Stomach (tissue), 9 donors: ENCODE data around the gene COL9A1. TPM values are rescaled to one million over a fixed set of nuclear protein-coding genes. Genes with fewer than 3 reads are reported as not detected.

Experiments
- DNase-seq, 2 donors: peaks; one replicate each; pipeline versions ENCODE4 v3.0.0 to v3.0.0-alpha.2; 2013 to 2019
- H3K27ac ChIP-seq, 5 donors: fragments of 200-600 bp in 4 of 5; sonication (generic) in 4 of 5; one replicate each; pipeline ENCODE4 v1.5.1; 2013 to 2019; ENCODE audit warnings: mild to moderate bottlenecking in 1 of 5, moderate library complexity in 1 of 5
- H3K27me3 ChIP-seq, 3 donors: fragments of 200-600 bp; sonication (generic); one replicate each; pipeline ENCODE4 v1.5.1; 2017 to 2019; ENCODE audit warnings: mixed run types in 1 of 3
- H3K36me3 ChIP-seq, 4 donors: fragments of 200-600 bp; sonication (generic); 1 replicate in 3 of 4; 2 replicates in 1 of 4; pipeline ENCODE4 v1.5.1; 2016 to 2019
- H3K4me1 ChIP-seq, 4 donors: fragments of 200-600 bp; sonication (generic); one replicate each; pipeline ENCODE4 v1.5.1; 2016 to 2019
- H3K4me3 ChIP-seq, 4 donors: fragments of 200-600 bp; sonication (generic) in 3 of 4; one replicate each; pipeline ENCODE4 v1.5.1; 2016 to 2019; ENCODE audit warnings: mild to moderate bottlenecking in 1 of 4
- H3K9me3 ChIP-seq, 4 donors: fragments of 200-600 bp; sonication (generic); one replicate each; pipeline ENCODE4 v1.5.1; 2016 to 2019
- EP300 ChIP-seq: sonication (generic); formaldehyde crosslinking; IDR thresholded peaks from one replicate; pipeline ENCODE4 v1.6.1; 2017; ENCODE audit warnings: antibody characterized with exemption
- POLR2A ChIP-seq, 4 donors: fragments of 450-650 bp; IDR thresholded peaks; one replicate each; pipeline ENCODE4 v1.6.1; 2016; ENCODE audit warnings: antibody characterized with exemption in 4 of 4, control low read depth in 2 of 4, mild to moderate bottlenecking in 1 of 4, moderate library complexity in 1 of 4
- POLR2AphosphoS5 ChIP-seq, 3 donors: sonication (generic); formaldehyde crosslinking; IDR thresholded peaks; one replicate each; pipeline ENCODE4 v1.6.1; 2016; ENCODE audit warnings: antibody characterized with exemption in 3 of 3
- WGBS, 5 donors: extraction: QIAGEN DNeasy Blood & Tissue Kit in 3 of 5; methylation state at CpG; one replicate each; pipeline versions ENCODE4 v1.1.5 to v1.1.7; 2013 to 2018; 5-methylcytosine and 5-hydroxymethylcytosine counted together
- intact Hi-C: fragments of 100-400 bp; cut with DNase I; formaldehyde crosslinking; loops from one replicate; pipeline ENCODE4 v1.15.1; 2023; ENCODE audit warnings: low total_unique reads
- polyA plus RNA-seq, 3 donors: library from polyadenylated mRNA; stranded (reverse); fragments of 200-250 nt; gene quantifications; one replicate each; pipeline ENCODE4 v1.2.3, GENCODE V29; 2013
- total RNA-seq, 5 donors: library from RNA; depleted of rRNA; stranded (reverse); fragments of >200 nt; gene quantifications; one replicate each; pipeline versions ENCODE4 v1.1.0 to v1.2.3, GENCODE V29; 2014 to 2016
- TF ChIP-seq, protein P1 (sequence below), 7 experiments: fragments of 450-650 bp in 4 of 7; fragments of 200-600 bp in 3 of 7; sonication (generic) in 3 of 7; IDR thresholded peaks; one replicate each; pipeline ENCODE4 v1.5.1; 2016 to 2019; ENCODE audit warnings: antibody characterized with exemption in 7 of 7, control low read depth in 2 of 7, mild to moderate bottlenecking in 1 of 7
- donor health status: healthy with polysubstance abuse.
- donor health status: Bipolar disorder and iron deficiency.
- donor health status: healthy.

COL9A1 gene
- total and polyA plus RNA-seq, 8 donors: 0.25 to 36.1 (median 8.4) TPM; not detected in 4

DNA sequence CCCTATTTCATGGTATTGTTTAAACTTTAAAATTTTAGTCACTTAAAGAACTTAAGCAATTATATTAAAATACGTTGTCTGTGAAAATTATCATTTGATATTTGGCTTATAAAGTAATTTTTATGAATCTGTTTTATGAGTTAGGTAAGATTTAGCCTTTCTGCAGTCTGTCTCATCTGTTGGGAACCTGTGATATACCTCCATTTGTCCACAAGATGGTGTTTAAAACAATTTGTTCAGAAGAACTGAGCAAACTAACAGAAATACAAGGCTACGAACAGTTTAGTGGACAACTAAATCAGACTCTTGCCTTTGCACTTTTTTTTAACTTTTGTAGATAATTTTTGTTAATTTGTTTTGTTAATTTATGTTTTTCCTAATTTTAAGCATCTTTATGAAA lies 92.4 kb downstream of the COL9A1 start:
- TF ChIP-seq, protein P1, sequence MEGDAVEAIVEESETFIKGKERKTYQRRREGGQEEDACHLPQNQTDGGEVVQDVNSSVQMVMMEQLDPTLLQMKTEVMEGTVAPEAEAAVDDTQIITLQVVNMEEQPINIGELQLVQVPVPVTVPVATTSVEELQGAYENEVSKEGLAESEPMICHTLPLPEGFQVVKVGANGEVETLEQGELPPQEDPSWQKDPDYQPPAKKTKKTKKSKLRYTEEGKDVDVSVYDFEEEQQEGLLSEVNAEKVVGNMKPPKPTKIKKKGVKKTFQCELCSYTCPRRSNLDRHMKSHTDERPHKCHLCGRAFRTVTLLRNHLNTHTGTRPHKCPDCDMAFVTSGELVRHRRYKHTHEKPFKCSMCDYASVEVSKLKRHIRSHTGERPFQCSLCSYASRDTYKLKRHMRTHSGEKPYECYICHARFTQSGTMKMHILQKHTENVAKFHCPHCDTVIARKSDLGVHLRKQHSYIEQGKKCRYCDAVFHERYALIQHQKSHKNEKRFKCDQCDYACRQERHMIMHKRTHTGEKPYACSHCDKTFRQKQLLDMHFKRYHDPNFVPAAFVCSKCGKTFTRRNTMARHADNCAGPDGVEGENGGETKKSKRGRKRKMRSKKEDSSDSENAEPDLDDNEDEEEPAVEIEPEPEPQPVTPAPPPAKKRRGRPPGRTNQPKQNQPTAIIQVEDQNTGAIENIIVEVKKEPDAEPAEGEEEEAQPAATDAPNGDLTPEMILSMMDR (IDR thresholded peaks at IDR 0.05): peak in 2 of 7 experiments; percentile 13 to 21
- TF ChIP-seq POLR2AphosphoS5 (IDR thresholded peaks at IDR 0.05): no peak
- H3K27me3 ChIP-seq: peaks cover 0 to 8% (median 0%) of the 10 kb centered on the region in 3 donors
- peaks cover 0 to 4% (median 0%) of the 10 kb centered on the region in 4 donors for H3K4me1 ChIP-seq
- no peaks in the 10 kb centered on the region for H3K9me3 ChIP-seq
- H3K4me3 ChIP-seq: no peak overlapping the region
- H3K36me3 ChIP-seq: no peaks in the 10 kb centered on the region
- DNase-seq: no peak
- intact Hi-C loops: no loop called here
- 50 to 61% (median 57%) methylated on average over 2 of the region's 2 CpGs for WGBS, 5 donors
- H3K27ac ChIP-seq: no peak overlapping the region

DNA sequence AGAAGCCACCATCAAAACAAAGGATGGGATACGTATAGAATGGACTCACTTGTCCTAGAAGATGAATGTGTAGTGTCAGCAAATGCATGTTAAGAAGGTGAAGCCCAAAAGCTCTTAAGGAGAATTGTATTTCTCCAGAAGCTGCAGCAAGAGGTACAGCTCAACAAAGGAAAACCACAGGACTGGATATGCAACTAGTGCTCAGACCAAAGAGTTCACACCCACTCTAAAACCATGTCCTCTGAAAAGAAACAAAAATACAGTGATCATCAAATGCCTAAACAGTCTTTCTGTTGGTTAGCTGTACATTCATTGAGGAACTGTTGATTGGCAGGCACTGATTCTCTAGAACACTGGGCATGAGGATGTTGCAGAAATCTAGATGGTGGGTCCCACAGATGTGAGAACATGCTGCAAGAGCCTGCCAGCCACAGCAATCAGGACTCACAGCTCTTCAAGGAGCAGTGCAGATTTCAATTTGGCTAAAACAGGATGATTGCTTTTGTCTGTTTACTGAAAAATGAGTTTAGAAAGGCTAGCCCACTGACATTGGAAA lies 94.6 kb downstream of the COL9A1 start:
- Histone ChIP-seq H3K27ac (no peak overlapping the region), H3K9me3 (no peaks in the 10 kb centered on the region), H3K27me3 (peaks cover 0 to 14% (median 0%) of the 10 kb centered on the region in 3 donors), H3K4me3 (no peak overlapping the region), H3K4me1 (peaks cover 0 to 16% (median 0%) of the 10 kb centered on the region in 4 donors), H3K36me3 (no peaks in the 10 kb centered on the region)
- intact Hi-C loops: no loop called here
- no peak for TF ChIP-seq POLR2AphosphoS5 (IDR thresholded peaks at IDR 0.05)
- TF ChIP-seq EP300: no peak
- TF ChIP-seq POLR2A (IDR thresholded peaks at IDR 0.05): no peak
- TF ChIP-seq, protein P1 (IDR thresholded peaks at IDR 0.05): no peak
- WGBS, 5 donors: 74 to 96% (median 84%) methylated on average over 1 of the region's 1 CpG
- no peak for DNase-seq

DNA sequence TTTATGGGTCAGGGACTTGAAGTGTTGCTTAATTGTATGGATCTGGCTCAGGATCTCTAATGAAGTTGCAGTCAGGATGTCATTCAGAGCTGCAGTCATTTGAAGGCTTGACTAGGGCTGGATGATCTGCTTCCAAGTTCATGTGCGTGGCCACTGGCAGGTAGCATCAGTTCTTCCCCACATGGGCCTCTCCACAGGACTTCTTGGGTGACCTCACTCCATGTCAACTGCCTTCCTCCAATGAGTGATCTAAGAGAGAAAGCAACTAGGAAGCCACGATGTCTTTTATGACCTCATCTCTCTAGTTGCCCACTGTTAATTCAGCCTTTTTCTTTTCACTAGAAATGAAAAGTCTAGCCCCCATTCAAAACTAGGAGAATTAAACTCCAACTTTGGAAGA lies 104.1 kb downstream of the COL9A1 start:
- WGBS, 5 donors: 78 to 90% (median 84%) methylated on average over 2 of the region's 2 CpGs
- Histone ChIP-seq H3K9me3 (no peaks in the 10 kb centered on the region), H3K27ac (no peak overlapping the region), H3K4me3 (no peak overlapping the region), H3K27me3 (peaks cover 0 to 10% (median 0%) of the 10 kb centered on the region in 3 donors), H3K4me1 (no peaks in the 10 kb centered on the region), H3K36me3 (no peaks in the 10 kb centered on the region)
- intact Hi-C loops: no loop called here
- no peak for DNase-seq
- TF ChIP-seq, protein P1 (IDR thresholded peaks at IDR 0.05): no peak
- no peak for TF ChIP-seq POLR2A (IDR thresholded peaks at IDR 0.05)
- no peak for TF ChIP-seq EP300
- TF ChIP-seq POLR2AphosphoS5 (IDR thresholded peaks at IDR 0.05): no peak

DNA sequence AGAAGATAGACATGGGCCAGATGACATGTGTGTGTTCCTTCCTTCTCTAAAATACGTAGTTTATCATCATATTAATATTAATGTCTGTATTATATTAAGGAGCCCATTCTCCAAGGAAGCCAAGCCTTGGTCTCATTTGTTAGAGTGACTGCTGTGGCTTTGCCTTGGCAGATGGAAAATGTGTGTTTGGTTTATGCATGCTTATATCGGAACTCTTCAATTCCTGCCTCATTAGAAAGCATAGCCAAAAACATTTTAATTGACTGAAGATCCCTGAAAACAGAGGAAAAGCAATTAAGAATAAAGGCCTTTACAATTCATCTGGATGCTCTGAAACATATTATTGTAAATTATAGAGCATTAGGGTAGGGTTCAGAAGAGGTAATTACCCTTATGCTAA lies 106.4 kb downstream of the COL9A1 start:
- Histone ChIP-seq H3K4me3 (no peak overlapping the region), H3K27me3 (peaks cover 0 to 10% (median 0%) of the 10 kb centered on the region in 3 donors), H3K27ac (no peak overlapping the region), H3K4me1 (no peaks in the 10 kb centered on the region), H3K9me3 (no peaks in the 10 kb centered on the region), H3K36me3 (no peaks in the 10 kb centered on the region)
- intact Hi-C loops: no loop called here
- TF ChIP-seq, protein P1 (IDR thresholded peaks at IDR 0.05): no peak
- no peak for TF ChIP-seq POLR2AphosphoS5 (IDR thresholded peaks at IDR 0.05)
- TF ChIP-seq EP300: no peak
- no peak for TF ChIP-seq POLR2A (IDR thresholded peaks at IDR 0.05)
- no peak for DNase-seq
- WGBS, 5 donors: 72 to 93% (median 86%) methylated on average over 2 of the region's 2 CpGs
